Skeletal muscle tissue (tissue), 4 donors: ENCODE measurements around the gene LTBP1. TPM values are rescaled to one million over a fixed set of nuclear protein-coding genes. Genes with fewer than 3 reads are reported as not detected.

Source experiments
- H3K27ac ChIP-seq: one replicate; pipeline ENCODE4 v1.7.0; 2013; ENCODE audit warnings: mild to moderate bottlenecking, low read depth, low read length, inconsistent platforms
- H3K27me3 ChIP-seq, 3 donors: one replicate each; pipeline ENCODE4 v1.7.0; 2013; ENCODE audit warnings: low read length in 3 of 3; ENCODE audit not compliant: control insufficient read depth in 3 of 3, insufficient read depth in 3 of 3
- H3K36me3 ChIP-seq, 3 donors: one replicate each; pipeline ENCODE4 v1.7.0; 2013; ENCODE audit warnings: low read length in 3 of 3; ENCODE audit not compliant: control insufficient read depth in 3 of 3, insufficient read depth in 3 of 3
- H3K4me1 ChIP-seq, 3 donors: one replicate each; pipeline ENCODE4 v1.7.0; 2013; ENCODE audit warnings: low read length in 3 of 3, mild to moderate bottlenecking in 3 of 3; ENCODE audit not compliant: control insufficient read depth in 3 of 3, insufficient read depth in 3 of 3
- H3K4me3 ChIP-seq, 3 donors: one replicate each; pipeline ENCODE4 v1.7.0; 2013; ENCODE audit warnings: low read length in 3 of 3
- H3K9ac ChIP-seq, 3 donors: one replicate each; pipeline ENCODE4 v1.7.0; 2013; ENCODE audit warnings: low read length in 3 of 3, mild to moderate bottlenecking in 3 of 3, moderate library complexity in 2 of 3, low read depth in 1 of 3
- H3K9me3 ChIP-seq, 3 donors: one replicate each; pipeline ENCODE4 v1.7.0; 2013; ENCODE audit warnings: low read length in 3 of 3; ENCODE audit not compliant: control insufficient read depth in 3 of 3
- total RNA-seq: library from RNA; depleted of rRNA; stranded (reverse); fragments of >200 nt; gene quantifications from one replicate; pipeline ENCODE4 v1.2.3, GENCODE V29; 2014
- donor health status: Osteomylitis.

The LTBP1 gene
- total RNA-seq, 1 donor from 2014 or later = 78.8 TPM

GRCh38 chr2:33408109-33408508 lies 461.4 kb downstream of the LTBP1 start:
- Histone ChIP-seq H3K9me3 (peaks cover 0 to 2% (median 0%) of the 10 kb centered on the region in 3 donors), H3K4me1 (no peaks in the 10 kb centered on the region), H3K27ac (no peak overlapping the region), H3K9ac (no peak overlapping the region), H3K4me3 (no peak overlapping the region), H3K27me3 (no peaks in the 10 kb centered on the region), H3K36me3 (no peaks in the 10 kb centered on the region)

- H3K36me3 ChIP-seq = no peaks in the 10 kb centered on the region
- H3K9ac ChIP-seq = no peak overlapping the region
- H3K4me3 ChIP-seq = no peak overlapping the region
Observed at GRCh38 chr2:33409417-33409955, 462.7 kb downstream of the LTBP1 start.

GRCh38 chr2:33411765-33412164 lies 465.0 kb downstream of the LTBP1 start:
- peaks cover 0 to 2% (median 0%) of the 10 kb centered on the region in 3 donors for H3K9me3 ChIP-seq
- H3K9ac ChIP-seq = no peak overlapping the region
- no peaks in the 10 kb centered on the region for H3K4me1 ChIP-seq
- H3K4me3 ChIP-seq = no peak overlapping the region
- H3K27ac ChIP-seq = no peak overlapping the region
- H3K36me3 ChIP-seq = no peaks in the 10 kb centered on the region
- no peaks in the 10 kb centered on the region for H3K27me3 ChIP-seq

More at GRCh38 chr2:33409417-33409955, 462.7 kb downstream of the LTBP1 start:
- Histone ChIP-seq H3K27ac (no peak overlapping the region), H3K4me1 (no peaks in the 10 kb centered on the region), H3K27me3 (no peaks in the 10 kb centered on the region), H3K9me3 (peaks cover 0 to 2% (median 0%) of the 10 kb centered on the region in 3 donors)

- H3K9me3 ChIP-seq = peaks cover 0 to 2% (median 0%) of the 10 kb centered on the region in 3 donors
- no peak overlapping the region for H3K9ac ChIP-seq
- no peaks in the 10 kb centered on the region for H3K36me3 ChIP-seq
- H3K27ac ChIP-seq = no peak overlapping the region
- no peaks in the 10 kb centered on the region for H3K27me3 ChIP-seq
- no peak overlapping the region for H3K4me3 ChIP-seq
- no peaks in the 10 kb centered on the region for H3K4me1 ChIP-seq
Observed at GRCh38 chr2:33412920-33413319, 466.2 kb downstream of the LTBP1 start.

GRCh38 chr2:33419581-33420200 lies 472.9 kb downstream of the LTBP1 start:
- no peaks in the 10 kb centered on the region for H3K27me3 ChIP-seq
- H3K36me3 ChIP-seq = no peaks in the 10 kb centered on the region
- H3K4me3 ChIP-seq = no peak overlapping the region
- H3K9ac ChIP-seq = no peak overlapping the region
- H3K4me1 ChIP-seq = no peaks in the 10 kb centered on the region
- H3K27ac ChIP-seq = no peak overlapping the region
- H3K9me3 ChIP-seq = no peaks in the 10 kb centered on the region

DNA sequence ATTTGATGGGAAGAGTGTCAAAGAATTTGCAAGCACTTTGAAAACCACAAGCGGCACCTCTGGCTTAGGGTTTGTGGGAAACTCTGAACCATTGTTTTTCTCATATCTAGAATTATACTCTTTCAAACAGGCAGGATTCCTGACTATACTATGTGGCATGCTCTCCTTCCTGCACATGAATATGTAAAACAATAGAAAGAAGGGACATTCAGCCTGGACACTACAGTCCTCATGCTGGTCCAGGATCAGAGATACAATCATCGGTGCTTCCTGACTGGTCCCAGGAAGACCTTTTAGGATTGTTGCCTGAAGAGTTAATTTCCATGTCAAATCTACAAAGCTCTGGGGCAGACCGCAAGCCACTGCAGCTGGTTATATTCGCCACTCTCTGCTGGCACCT lies 474.0 kb downstream of the LTBP1 start:
- Histone ChIP-seq H3K9ac (no peak overlapping the region), H3K27ac (no peak overlapping the region), H3K4me3 (no peak overlapping the region)

GRCh38 chr2:33421820-33422219 lies 475.1 kb downstream of the LTBP1 start:
- no peaks in the 10 kb centered on the region for H3K27me3 ChIP-seq
- no peak overlapping the region for H3K9ac ChIP-seq
- H3K27ac ChIP-seq = no peak overlapping the region
- no peak overlapping the region for H3K4me3 ChIP-seq
- no peaks in the 10 kb centered on the region for H3K4me1 ChIP-seq
- no peaks in the 10 kb centered on the region for H3K9me3 ChIP-seq
- H3K36me3 ChIP-seq = no peaks in the 10 kb centered on the region

More for the DNA sequence above, 474.0 kb downstream of the LTBP1 start:
- no peaks in the 10 kb centered on the region for H3K4me1 ChIP-seq
- no peaks in the 10 kb centered on the region for H3K27me3 ChIP-seq
- no peaks in the 10 kb centered on the region for H3K36me3 ChIP-seq
- H3K9me3 ChIP-seq = no peaks in the 10 kb centered on the region

GRCh38 chr2:33425161-33425560 lies 478.4 kb downstream of the LTBP1 start:
- no peak overlapping the region for H3K27ac ChIP-seq

DNA sequence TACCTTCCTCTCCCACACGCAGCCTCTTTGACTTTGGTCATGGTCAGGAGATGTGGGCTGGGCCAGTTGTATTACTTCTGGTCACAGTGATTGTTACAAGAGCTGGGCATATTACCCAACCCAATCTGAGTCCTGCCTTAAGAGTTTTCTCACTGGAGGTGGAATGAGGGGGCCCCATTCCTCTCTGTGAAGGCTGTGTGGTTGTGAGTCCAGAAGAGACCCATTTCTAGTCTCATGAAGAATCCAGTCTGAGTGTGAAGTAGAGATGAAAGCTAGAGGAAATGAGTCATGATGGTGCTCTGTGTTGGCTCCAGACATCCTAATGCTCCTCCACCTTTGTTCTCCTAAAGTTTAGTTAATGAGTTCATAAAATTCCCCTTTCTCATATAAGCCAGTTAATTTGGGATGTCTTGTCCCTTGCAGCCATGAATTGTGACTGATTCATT lies 478.9 kb downstream of the LTBP1 start:
- no peaks in the 10 kb centered on the region for H3K27me3 ChIP-seq
- no peak overlapping the region for H3K27ac ChIP-seq
- H3K9me3 ChIP-seq = no peaks in the 10 kb centered on the region
- no peak overlapping the region for H3K9ac ChIP-seq
- no peaks in the 10 kb centered on the region for H3K4me1 ChIP-seq
- H3K4me3 ChIP-seq = no peak overlapping the region
- H3K36me3 ChIP-seq = no peaks in the 10 kb centered on the region

More at GRCh38 chr2:33425161-33425560, 478.4 kb downstream of the LTBP1 start:
- Histone ChIP-seq H3K36me3 (no peaks in the 10 kb centered on the region), H3K4me3 (no peak overlapping the region), H3K9ac (no peak overlapping the region), H3K27me3 (no peaks in the 10 kb centered on the region), H3K4me1 (no peaks in the 10 kb centered on the region), H3K9me3 (no peaks in the 10 kb centered on the region)

- Histone ChIP-seq H3K9ac (no peak overlapping the region), H3K9me3 (no peaks in the 10 kb centered on the region), H3K4me3 (no peak overlapping the region), H3K4me1 (no peaks in the 10 kb centered on the region), H3K36me3 (no peaks in the 10 kb centered on the region), H3K27me3 (no peaks in the 10 kb centered on the region), H3K27ac (no peak overlapping the region)
Observed at GRCh38 chr2:33426666-33427231, 480.0 kb downstream of the LTBP1 start.
